ENCODE measurements around the gene APOA5.

The APOA5 gene

GRCh38 chr11:116791002-116791812 is 472 bp downstream of the APOA5 start:
- Histone ChIP-seq H3K56ac (ENCODE audit: low read length) (peak overlapping the region; percentile 61), H3K4me1 (ENCODE audit: control insufficient read depth, low read depth, low read length) (no peaks in the 10 kb centered on the region), H3K4me3 (ENCODE audit: low read length) (no peak overlapping the region), H2BK120ac (ENCODE audit: low read depth, low read length) (no peak overlapping the region), H2BK15ac (replicated peaks; ENCODE audit: low read depth) (no peak overlapping the region), H3K79me2 (ENCODE audit: control insufficient read depth, insufficient read depth, low read length) (peaks cover 8% of the 10 kb centered on the region), H2BK5ac (ENCODE audit: low read length) (no peak overlapping the region), H2AK5ac (ENCODE audit: low read length) (no peak overlapping the region), H3K4ac (ENCODE audit: low read depth, low read length) (no peak overlapping the region), H3K27ac (ENCODE audit: low read depth, low read length) (no peak overlapping the region), H3K4me2 (ENCODE audit: low read length) (no peak overlapping the region), H3K23ac (ENCODE audit: low read length) (no peak overlapping the region), H3K18ac (ENCODE audit: low read length) (no peak overlapping the region), H4K8ac (ENCODE audit: low read depth, low read length) (no peak overlapping the region), H3K9ac (ENCODE audit: low read length) (no peak overlapping the region), H3K79me1 (ENCODE audit: low read length) (peaks cover 12% of the 10 kb centered on the region), H4K5ac (ENCODE audit: low read length) (no peak overlapping the region), H3K36me3 (ENCODE audit: control insufficient read depth, insufficient read depth, low read length) (peaks cover 3% of the 10 kb centered on the region), H3K27me3 (ENCODE audit: insufficient read depth, low read length, poor library complexity) (no peaks in the 10 kb centered on the region)
- peak; percentile 82 for DNase-seq
- no CpG with 5 or more reads among the region's 31 CpGs for WGBS (ENCODE audit: extremely low coverage, insufficient coverage, low lambda C conversion rate)

- Histone ChIP-seq H3K9ac (ENCODE audit: low read length) (no peak overlapping the region), H3K4me3 (ENCODE audit: low read length) (no peak overlapping the region), H3K18ac (ENCODE audit: low read length) (no peak overlapping the region), H3K4ac (ENCODE audit: low read depth, low read length) (no peak overlapping the region), H3K79me1 (ENCODE audit: low read length) (peaks cover 14% of the 10 kb centered on the region), H3K27ac (ENCODE audit: low read depth, low read length) (no peak overlapping the region), H3K79me2 (ENCODE audit: control insufficient read depth, insufficient read depth, low read length) (peaks cover 10% of the 10 kb centered on the region), H3K4me1 (ENCODE audit: control insufficient read depth, low read depth, low read length) (no peaks in the 10 kb centered on the region), H3K36me3 (ENCODE audit: control insufficient read depth, insufficient read depth, low read length) (peaks cover 8% of the 10 kb centered on the region), H3K23ac (ENCODE audit: low read length) (no peak overlapping the region), H4K5ac (ENCODE audit: low read length) (no peak overlapping the region), H3K56ac (ENCODE audit: low read length) (no peak overlapping the region), H2BK15ac (replicated peaks; ENCODE audit: low read depth) (no peak overlapping the region), H2BK120ac (ENCODE audit: low read depth, low read length) (no peak overlapping the region), H4K8ac (ENCODE audit: low read depth, low read length) (no peak overlapping the region), H3K4me2 (ENCODE audit: low read length) (no peak overlapping the region), H3K27me3 (ENCODE audit: insufficient read depth, low read length, poor library complexity) (no peaks in the 10 kb centered on the region), H2AK5ac (ENCODE audit: low read length) (no peak overlapping the region), H2BK5ac (ENCODE audit: low read length) (no peak overlapping the region)
- WGBS (ENCODE audit: extremely low coverage, insufficient coverage, low lambda C conversion rate) = no CpG with 5 or more reads among the region's 53 CpGs
- DNase-seq = no peak
Measured at GRCh38 chr11:116790167-116791001, 1.3 kb downstream of the APOA5 start.

- no CpG with 5 or more reads among the region's 4 CpGs for WGBS (ENCODE audit: extremely low coverage, insufficient coverage, low lambda C conversion rate)
- Histone ChIP-seq H3K27me3 (ENCODE audit: insufficient read depth, low read length, poor library complexity) (no peaks in the 10 kb centered on the region), H3K9ac (ENCODE audit: low read length) (no peak overlapping the region), H3K18ac (ENCODE audit: low read length) (no peak overlapping the region), H3K56ac (ENCODE audit: low read length) (no peak overlapping the region), H3K4ac (ENCODE audit: low read depth, low read length) (no peak overlapping the region), H3K4me2 (ENCODE audit: low read length) (no peak overlapping the region), H3K4me1 (ENCODE audit: control insufficient read depth, low read depth, low read length) (no peaks in the 10 kb centered on the region), H4K5ac (ENCODE audit: low read length) (no peak overlapping the region), H3K36me3 (ENCODE audit: control insufficient read depth, insufficient read depth, low read length) (peaks cover 17% of the 10 kb centered on the region), H3K79me2 (ENCODE audit: control insufficient read depth, insufficient read depth, low read length) (peaks cover 10% of the 10 kb centered on the region), H3K23ac (ENCODE audit: low read length) (no peak overlapping the region), H3K4me3 (ENCODE audit: low read length) (no peak overlapping the region), H2BK5ac (ENCODE audit: low read length) (no peak overlapping the region), H2BK120ac (ENCODE audit: low read depth, low read length) (no peak overlapping the region), H3K79me1 (ENCODE audit: low read length) (peaks cover 14% of the 10 kb centered on the region), H3K27ac (ENCODE audit: low read depth, low read length) (no peak overlapping the region), H2AK5ac (ENCODE audit: low read length) (no peak overlapping the region), H2BK15ac (replicated peaks; ENCODE audit: low read depth) (no peak overlapping the region), H4K8ac (ENCODE audit: low read depth, low read length) (no peak overlapping the region)
- no peak for DNase-seq
Measured at GRCh38 chr11:116788975-116789374, 2.7 kb downstream of the APOA5 start.

- no peak overlapping the region for H4K5ac ChIP-seq (ENCODE audit: low read length)
- no CpG with 5 or more reads among the region's 4 CpGs for WGBS (ENCODE audit: extremely low coverage, insufficient coverage, low lambda C conversion rate)
- peaks cover 10% of the 10 kb centered on the region for H3K79me2 ChIP-seq (ENCODE audit: control insufficient read depth, insufficient read depth, low read length)
- peak overlapping the region; percentile 87 for H3K9ac ChIP-seq (ENCODE audit: low read length)
- no peak overlapping the region for H2BK15ac ChIP-seq (replicated peaks; ENCODE audit: low read depth)
- H3K56ac ChIP-seq (ENCODE audit: low read length) = peak overlapping the region; percentile 93
- peak overlapping the region; percentile 45 for H2AK5ac ChIP-seq (ENCODE audit: low read length)
- no peak overlapping the region for H2BK5ac ChIP-seq (ENCODE audit: low read length)
- H2BK120ac ChIP-seq (ENCODE audit: low read depth, low read length) = no peak overlapping the region
- peak overlapping the region; percentile 85 for H3K4me2 ChIP-seq (ENCODE audit: low read length)
- DNase-seq = no peak
- no peaks in the 10 kb centered on the region for H3K4me1 ChIP-seq (ENCODE audit: control insufficient read depth, low read depth, low read length)
- H4K8ac ChIP-seq (ENCODE audit: low read depth, low read length) = no peak overlapping the region
- peaks cover 14% of the 10 kb centered on the region for H3K79me1 ChIP-seq (ENCODE audit: low read length)
- peak overlapping the region; percentile 85 for H3K4me3 ChIP-seq (ENCODE audit: low read length)
- H3K4ac ChIP-seq (ENCODE audit: low read depth, low read length) = no peak overlapping the region
- peak overlapping the region; percentile 37 for H3K23ac ChIP-seq (ENCODE audit: low read length)
- H3K18ac ChIP-seq (ENCODE audit: low read length) = no peak overlapping the region
- H3K36me3 ChIP-seq (ENCODE audit: control insufficient read depth, insufficient read depth, low read length) = peaks cover 17% of the 10 kb centered on the region
- no peaks in the 10 kb centered on the region for H3K27me3 ChIP-seq (ENCODE audit: insufficient read depth, low read length, poor library complexity)
- H3K27ac ChIP-seq (ENCODE audit: low read depth, low read length) = no peak overlapping the region
Measured at GRCh38 chr11:116788534-116788933, 3.1 kb downstream of the APOA5 start.

- H2AK5ac ChIP-seq (ENCODE audit: low read length) = peak within 1 kb of the TSS; percentile 45
- H3K27ac ChIP-seq (ENCODE audit: low read depth, low read length) = no peak within 1 kb of the TSS
- H3K36me3 ChIP-seq (ENCODE audit: control insufficient read depth, insufficient read depth, low read length) = peaks cover 21% of the 10 kb centered on the region
- H2BK5ac ChIP-seq (ENCODE audit: low read length) = no peak within 1 kb of the TSS
- no CpG with 5 or more reads among the region's 56 CpGs for WGBS (ENCODE audit: extremely low coverage, insufficient coverage, low lambda C conversion rate)
- H4K8ac ChIP-seq (ENCODE audit: low read depth, low read length) = no peak within 1 kb of the TSS
- H3K79me1 ChIP-seq (ENCODE audit: low read length) = peaks cover 14% of the 10 kb centered on the region
- peak within 1 kb of the TSS; percentile 98 for H3K4me2 ChIP-seq (ENCODE audit: low read length)
- H3K79me2 ChIP-seq (ENCODE audit: control insufficient read depth, insufficient read depth, low read length) = peaks cover 10% of the 10 kb centered on the region
- H3K4me1 ChIP-seq (ENCODE audit: control insufficient read depth, low read depth, low read length) = no peaks in the 10 kb centered on the region
- H3K9ac ChIP-seq (ENCODE audit: low read length) = peak within 1 kb of the TSS; percentile 88
- peak within 1 kb of the TSS; percentile 56 for H3K23ac ChIP-seq (ENCODE audit: low read length)
- peak within 1 kb of the TSS; percentile 85 for H3K4me3 ChIP-seq (ENCODE audit: low read length)
- peak within 1 kb of the TSS; percentile 93 for H3K56ac ChIP-seq (ENCODE audit: low read length)
- DNase-seq = peak; percentile 81
- H4K5ac ChIP-seq (ENCODE audit: low read length) = peak within 1 kb of the TSS; percentile 29
- H3K18ac ChIP-seq (ENCODE audit: low read length) = peak within 1 kb of the TSS; percentile 54
- H2BK120ac ChIP-seq (ENCODE audit: low read depth, low read length) = no peak within 1 kb of the TSS
- no peak within 1 kb of the TSS for H2BK15ac ChIP-seq (replicated peaks; ENCODE audit: low read depth)
- no peaks in the 10 kb centered on the region for H3K27me3 ChIP-seq (ENCODE audit: insufficient read depth, low read length, poor library complexity)
- H3K4ac ChIP-seq (ENCODE audit: low read depth, low read length) = peak within 1 kb of the TSS; percentile 58
Measured at GRCh38 chr11:116787786-116788486, 3.7 kb downstream of the APOA5 start, which contains the start of gene ZPR1. Gene ZPR1, minus strand, starts transcription at chr11:116788023. Its CDS starts 33 bp downstream, at chr11:116787990.

All from mesendoderm (in vitro differentiated cells).